Measurements from ENCODE around the gene CAMTA2. TPM values are rescaled to one million over a fixed set of nuclear protein-coding genes. Genes with fewer than 3 reads are reported as not detected.

Gene CAMTA2
- total and polyA plus RNA-seq, 4 donors, result 7.8 to 17.6 (median 12.0) TPM

- Histone ChIP-seq H3K4me3 (ENCODE audit: low read depth in 1 of 3, low read length in 3 of 3) (no peak overlapping the region), H3K27ac (ENCODE audit: low read depth in 1 of 2, low read length in 2 of 2) (no peak overlapping the region), H3K36me3 (ENCODE audit: control insufficient read depth in 4 of 4, insufficient read depth in 3 of 4, low read depth in 1 of 4, low read length in 3 of 4) (peaks cover 20 to 63% (median 41%) of the 10 kb centered on the region in 4 donors), H3K27me3 (ENCODE audit: control insufficient read depth in 4 of 4, insufficient read depth in 4 of 4, low read length in 3 of 4) (no peaks in the 10 kb centered on the region), H3K4me1 (ENCODE audit: control insufficient read depth in 4 of 4, insufficient read depth in 4 of 4, low read length in 3 of 4) (no peaks in the 10 kb centered on the region), H3K9ac (ENCODE audit: low read depth in 1 of 2, low read length in 2 of 2) (no peak overlapping the region), H3K9me3 (ENCODE audit: control insufficient read depth in 4 of 4, low read length in 3 of 4) (no peaks in the 10 kb centered on the region)
- WGBS, result 97% methylated on average over 30 of the region's 30 CpGs
- DNase-seq (ENCODE audit: low spot score), result no peak
- TF ChIP-seq ATF3 (IDR thresholded peaks at IDR 0.05), result no peak
- no peak for TF ChIP-seq RAD21 (IDR thresholded peaks at IDR 0.05)
- no peak for TF ChIP-seq ZBTB33 (IDR thresholded peaks at IDR 0.05)
Observed at GRCh38 chr17:5022171-5022711, 34.8 kb upstream of the CAMTA2 start.

GRCh38 chr17:5020502-5021023 lies 33.1 kb upstream of the CAMTA2 start:
- DNase-seq (ENCODE audit: low spot score), result no peak
- WGBS, result 89% methylated on average over 20 of the region's 20 CpGs
- Histone ChIP-seq H3K4me1 (ENCODE audit: control insufficient read depth in 4 of 4, insufficient read depth in 4 of 4, low read length in 3 of 4) (no peaks in the 10 kb centered on the region), H3K36me3 (ENCODE audit: control insufficient read depth in 4 of 4, insufficient read depth in 3 of 4, low read depth in 1 of 4, low read length in 3 of 4) (peaks cover 23 to 73% (median 45%) of the 10 kb centered on the region in 4 donors), H3K27ac (ENCODE audit: low read depth in 1 of 2, low read length in 2 of 2) (no peak overlapping the region), H3K4me3 (ENCODE audit: low read depth in 1 of 3, low read length in 3 of 3) (no peak overlapping the region), H3K9me3 (ENCODE audit: control insufficient read depth in 4 of 4, low read length in 3 of 4) (no peaks in the 10 kb centered on the region), H3K9ac (ENCODE audit: low read depth in 1 of 2, low read length in 2 of 2) (no peak overlapping the region), H3K27me3 (ENCODE audit: control insufficient read depth in 4 of 4, insufficient read depth in 4 of 4, low read length in 3 of 4) (no peaks in the 10 kb centered on the region)
- TF ChIP-seq RXRA (IDR thresholded peaks at IDR 0.05) (no peak), REST (IDR thresholded peaks at IDR 0.05) (no peak), FOXA2 (IDR thresholded peaks at IDR 0.05) (no peak), ATF3 (IDR thresholded peaks at IDR 0.05) (no peak), HNF4G (IDR thresholded peaks at IDR 0.05) (no peak), RAD21 (IDR thresholded peaks at IDR 0.05) (no peak), MAX (IDR thresholded peaks at IDR 0.05) (no peak), NR2F2 (IDR thresholded peaks at IDR 0.05) (no peak), FOXA1 (IDR thresholded peaks at IDR 0.05) (no peak), SP1 (IDR thresholded peaks at IDR 0.05) (no peak), JUND (IDR thresholded peaks at IDR 0.05) (no peak), ZBTB33 (IDR thresholded peaks at IDR 0.05) (no peak), GABPA (IDR thresholded peaks at IDR 0.05 in 1 of 2, conservative IDR thresholded peaks at IDR 0.05 in 1 of 2) (no peak), HNF4A (conservative IDR thresholded peaks at IDR 0.05) (no peak), TAF1 (conservative IDR thresholded peaks at IDR 0.05) (no peak), CTCF (IDR thresholded peaks at IDR 0.05; ENCODE audit: low read depth, low read length, missing input control) (no peak), EGR1 (IDR thresholded peaks at IDR 0.05; ENCODE audit: low read depth in 2 of 2) (no peak)

All from liver (tissue), 9 donors.